Fibroblast of lung (primary cell): Measurements from ENCODE around the gene FKBP2. TPM values are rescaled to one million over a fixed set of nuclear protein-coding genes. Genes with fewer than 3 reads are reported as not detected.

Source experiments
- DNase-seq, 2 donors: peaks; one replicate each; pipeline versions ENCODE4 v3.0.0 to v3.0.0-alpha.2; 2010; ENCODE audit warnings: low read depth in 2 of 2
- H2AFZ ChIP-seq: 2 replicates; pipeline ENCODE4 v1.5.1; 2012; ENCODE audit warnings: low read length, control low read depth, inconsistent platforms
- H3K27ac ChIP-seq: 2 replicates; pipeline ENCODE4 v1.5.1; 2011; ENCODE audit warnings: low read length, control low read depth; ENCODE audit not compliant: insufficient read depth
- H3K27me3 ChIP-seq: 2 replicates; pipeline ENCODE4 v1.5.1; 2011; ENCODE audit warnings: mild to moderate bottlenecking, low read length; ENCODE audit not compliant: control insufficient read depth, insufficient read depth
- H3K36me3 ChIP-seq: 2 replicates; pipeline ENCODE4 v1.5.1; 2011; ENCODE audit warnings: low read length; ENCODE audit not compliant: control insufficient read depth, insufficient read depth
- H3K4me1 ChIP-seq: 2 replicates; pipeline ENCODE4 v1.5.1; 2011; ENCODE audit warnings: low read length; ENCODE audit not compliant: control insufficient read depth, insufficient read depth; ENCODE audit errors: extremely low read depth
- H3K4me2 ChIP-seq: 2 replicates; pipeline ENCODE4 v1.5.1; 2011; ENCODE audit warnings: low read length, control low read depth; ENCODE audit not compliant: insufficient read depth; ENCODE audit errors: extremely low read depth
- H3K4me3 ChIP-seq, 4 experiments: fragments of 200-600 bp in 1 of 4; sonication (generic) in 1 of 4; replicated peaks in 1 of 4; 2 replicates each; pipeline ENCODE4 v1.5.1; 2011 to 2016; ENCODE audit warnings: low read length in 4 of 4, low read depth in 3 of 4, mild to moderate bottlenecking in 3 of 4, control low read depth in 2 of 4, inconsistent platforms in 1 of 4, mixed read lengths in 1 of 4; ENCODE audit not compliant: insufficient read depth in 1 of 4; ENCODE audit errors: control extremely low read depth in 1 of 4
- H3K79me2 ChIP-seq: 2 replicates; pipeline ENCODE4 v1.5.1; 2012; ENCODE audit warnings: mild to moderate bottlenecking, low read length, inconsistent platforms; ENCODE audit not compliant: control insufficient read depth, insufficient read depth
- H3K9ac ChIP-seq: 2 replicates; pipeline ENCODE4 v1.5.1; 2011; ENCODE audit warnings: mild to moderate bottlenecking, low read length, control low read depth; ENCODE audit not compliant: insufficient read depth
- H3K9me3 ChIP-seq: 2 replicates; pipeline ENCODE4 v1.5.1; 2012; ENCODE audit warnings: low read depth, low read length; ENCODE audit not compliant: control insufficient read depth, insufficient read depth
- H4K20me1 ChIP-seq: 2 replicates; pipeline ENCODE4 v1.5.1; 2011; ENCODE audit warnings: low read length; ENCODE audit not compliant: control insufficient read depth, insufficient read depth; ENCODE audit errors: extremely low read depth
- CTCF ChIP-seq, 2 donors: IDR thresholded peaks in 1 of 2; conservative IDR thresholded peaks in 1 of 2; 1 replicate in 1 of 2; 2 replicates in 1 of 2; pipeline ENCODE4 v1.5.1; 2011 to 2012; ENCODE audit warnings: low read length in 2 of 2, control low read depth in 1 of 2, inconsistent platforms in 1 of 2, low read depth in 1 of 2, mild to moderate bottlenecking in 1 of 2
- EZH2 ChIP-seq: IDR thresholded peaks from 2 replicates; pipeline ENCODE4 v1.5.1; 2012; ENCODE audit warnings: low read length, control low read depth, mild to moderate bottlenecking; ENCODE audit errors: missing control alignments
- polyA plus RNA-seq, 2 donors: library from polyadenylated mRNA; depleted of rRNA in 1 of 2; stranded (reverse) in 1 of 2; unstranded in 1 of 2; fragments of >200 nt; gene quantifications; 2 replicates each; pipeline ENCODE4 v1.2.1, GENCODE V29; 2011 to 2012; ENCODE audit warnings: missing spikeins in 1 of 2
- total RNA-seq: library from RNA; depleted of rRNA; stranded (reverse); fragments of >200 nt; gene quantifications from 2 replicates; pipeline ENCODE4 v1.2.1, GENCODE V29; 2014

The FKBP2 gene
- total and polyA plus RNA-seq, 2 donors (not counting 1 experiment from before 2014, with no cell fraction given): 34.7 to 62.9 TPM

- H3K36me3 ChIP-seq: peaks cover 41% of the 10 kb centered on the region
- no peaks in the 10 kb centered on the region for H3K9me3 ChIP-seq
- no peak overlapping the region for H3K9ac ChIP-seq
- H3K79me2 ChIP-seq: no peaks in the 10 kb centered on the region
- H3K4me3 ChIP-seq: no peak overlapping the region
- TF ChIP-seq EZH2 (no peak), CTCF (conservative IDR thresholded peaks at IDR 0.05 in 1 of 2, IDR thresholded peaks at IDR 0.05 in 1 of 2; ENCODE audit: low read depth in 1 of 2, low read length in 2 of 2) (no peak)
- no peak overlapping the region for H3K4me2 ChIP-seq
- H3K4me1 ChIP-seq: peaks cover 17% of the 10 kb centered on the region
- no peaks in the 10 kb centered on the region for H4K20me1 ChIP-seq
- no peak overlapping the region for H2AFZ ChIP-seq
- no peak for DNase-seq
- H3K27ac ChIP-seq: no peak overlapping the region
- no peaks in the 10 kb centered on the region for H3K27me3 ChIP-seq
These were observed 23.5 kb downstream of the FKBP2 start for GRCh38 chr11:64264371-64264852.

- Histone ChIP-seq H3K36me3 (peaks cover 37% of the 10 kb centered on the region), H4K20me1 (no peaks in the 10 kb centered on the region), H3K4me2 (no peak overlapping the region), H2AFZ (no peak overlapping the region), H3K27me3 (no peaks in the 10 kb centered on the region), H3K4me3 (no peak overlapping the region), H3K27ac (no peak overlapping the region), H3K9ac (no peak overlapping the region), H3K9me3 (no peaks in the 10 kb centered on the region), H3K79me2 (no peaks in the 10 kb centered on the region), H3K4me1 (peaks cover 18% of the 10 kb centered on the region)
- TF ChIP-seq CTCF (conservative IDR thresholded peaks at IDR 0.05 in 1 of 2, IDR thresholded peaks at IDR 0.05 in 1 of 2; ENCODE audit: low read depth in 1 of 2, low read length in 2 of 2): no peak
- TF ChIP-seq EZH2: no peak
- DNase-seq: no peak
These were observed 24.6 kb downstream of the FKBP2 start for GRCh38 chr11:64265176-64266160.

- peaks cover 19% of the 10 kb centered on the region for H3K4me1 ChIP-seq
- H3K9me3 ChIP-seq: no peaks in the 10 kb centered on the region
- no peak for TF ChIP-seq EZH2
- TF ChIP-seq CTCF (conservative IDR thresholded peaks at IDR 0.05 in 1 of 2, IDR thresholded peaks at IDR 0.05 in 1 of 2; ENCODE audit: low read depth in 1 of 2, low read length in 2 of 2): no peak
- no peaks in the 10 kb centered on the region for H4K20me1 ChIP-seq
- no peaks in the 10 kb centered on the region for H3K79me2 ChIP-seq
- no peak overlapping the region for H3K4me2 ChIP-seq
- no peak overlapping the region for H3K4me3 ChIP-seq
- H3K36me3 ChIP-seq: peaks cover 34% of the 10 kb centered on the region
- no peak overlapping the region for H3K27ac ChIP-seq
- H3K27me3 ChIP-seq: no peaks in the 10 kb centered on the region
- peak in 1 of 2 donors; percentile 23 for DNase-seq
- H3K9ac ChIP-seq: no peak overlapping the region
- no peak overlapping the region for H2AFZ ChIP-seq
These were observed 25.4 kb downstream of the FKBP2 start for GRCh38 chr11:64266339-64266738.
